ENCODE data around the gene ZNF683. TPM values are rescaled to one million over a fixed set of nuclear protein-coding genes. Genes with fewer than 3 reads are reported as not detected.

Gene ZNF683
- total RNA-seq, 1 donor from 2014 or later: not detected

DNA sequence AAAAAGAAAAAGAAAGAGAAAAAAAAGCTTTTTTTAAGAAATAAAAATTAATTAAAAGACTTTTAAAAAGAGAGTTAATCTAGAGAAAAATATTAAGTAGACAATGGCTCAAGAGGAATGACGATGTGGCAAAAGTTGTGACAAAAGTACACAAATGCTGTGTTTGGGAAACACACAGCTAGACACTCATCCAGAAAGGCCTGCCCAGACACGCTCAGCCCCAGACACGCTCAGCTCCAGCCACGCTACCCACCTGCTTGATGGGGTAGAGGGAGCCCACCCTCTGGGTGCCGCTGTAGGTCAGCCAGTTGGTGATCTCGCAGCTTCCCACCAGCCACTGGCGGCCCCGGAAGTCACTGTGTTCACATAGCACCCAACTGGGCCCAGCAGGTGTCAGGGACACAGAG lies 44.6 kb downstream of the ZNF683 start:
- peaks cover 3% of the 10 kb centered on the region for H3K36me3 Mint-ChIP-seq
- no peaks in the 10 kb centered on the region for H3K4me1 Mint-ChIP-seq (ENCODE audit: unreplicated experiment)
- no peaks in the 10 kb centered on the region for H3K9me3 Mint-ChIP-seq
- no peak overlapping the region for H3K4me3 Mint-ChIP-seq
- no peaks in the 10 kb centered on the region for H3K27me3 Mint-ChIP-seq
- H3K27ac Mint-ChIP-seq: no peak overlapping the region
- no peak for DNase-seq (ENCODE audit: extremely low spot score, unreplicated experiment)
- TF ChIP-seq, protein P1, sequence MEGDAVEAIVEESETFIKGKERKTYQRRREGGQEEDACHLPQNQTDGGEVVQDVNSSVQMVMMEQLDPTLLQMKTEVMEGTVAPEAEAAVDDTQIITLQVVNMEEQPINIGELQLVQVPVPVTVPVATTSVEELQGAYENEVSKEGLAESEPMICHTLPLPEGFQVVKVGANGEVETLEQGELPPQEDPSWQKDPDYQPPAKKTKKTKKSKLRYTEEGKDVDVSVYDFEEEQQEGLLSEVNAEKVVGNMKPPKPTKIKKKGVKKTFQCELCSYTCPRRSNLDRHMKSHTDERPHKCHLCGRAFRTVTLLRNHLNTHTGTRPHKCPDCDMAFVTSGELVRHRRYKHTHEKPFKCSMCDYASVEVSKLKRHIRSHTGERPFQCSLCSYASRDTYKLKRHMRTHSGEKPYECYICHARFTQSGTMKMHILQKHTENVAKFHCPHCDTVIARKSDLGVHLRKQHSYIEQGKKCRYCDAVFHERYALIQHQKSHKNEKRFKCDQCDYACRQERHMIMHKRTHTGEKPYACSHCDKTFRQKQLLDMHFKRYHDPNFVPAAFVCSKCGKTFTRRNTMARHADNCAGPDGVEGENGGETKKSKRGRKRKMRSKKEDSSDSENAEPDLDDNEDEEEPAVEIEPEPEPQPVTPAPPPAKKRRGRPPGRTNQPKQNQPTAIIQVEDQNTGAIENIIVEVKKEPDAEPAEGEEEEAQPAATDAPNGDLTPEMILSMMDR (conservative IDR thresholded peaks at IDR 0.05): no peak

DNA sequence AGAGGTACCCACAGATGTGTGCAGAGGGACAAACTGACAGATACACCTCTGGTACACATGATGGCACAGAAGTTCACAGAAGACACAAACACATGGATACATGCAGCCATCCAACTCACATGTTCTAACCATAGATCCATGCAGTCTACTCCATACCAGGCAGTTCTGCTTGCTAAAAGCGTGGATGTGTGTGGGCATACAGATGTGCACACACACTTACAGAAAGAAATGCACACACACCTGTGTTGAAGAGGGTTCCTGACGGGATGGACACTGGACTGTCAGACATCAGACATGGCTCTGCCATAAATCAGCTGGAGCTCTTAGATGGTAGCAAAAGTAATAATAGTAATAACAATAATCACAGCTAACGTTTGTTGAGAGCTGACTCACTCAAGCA lies 48.0 kb downstream of the ZNF683 start:
- Mint-ChIP-seq H3K4me3 (no peak overlapping the region), H3K36me3 (peaks cover 3% of the 10 kb centered on the region), H3K9me3 (no peaks in the 10 kb centered on the region), H3K27ac (no peak overlapping the region), H3K4me1 (ENCODE audit: unreplicated experiment) (peaks cover 6% of the 10 kb centered on the region), H3K27me3 (peaks cover 3% of the 10 kb centered on the region)
- TF ChIP-seq, protein P1 (conservative IDR thresholded peaks at IDR 0.05): no peak
- DNase-seq (ENCODE audit: extremely low spot score, unreplicated experiment): no peak

DNA sequence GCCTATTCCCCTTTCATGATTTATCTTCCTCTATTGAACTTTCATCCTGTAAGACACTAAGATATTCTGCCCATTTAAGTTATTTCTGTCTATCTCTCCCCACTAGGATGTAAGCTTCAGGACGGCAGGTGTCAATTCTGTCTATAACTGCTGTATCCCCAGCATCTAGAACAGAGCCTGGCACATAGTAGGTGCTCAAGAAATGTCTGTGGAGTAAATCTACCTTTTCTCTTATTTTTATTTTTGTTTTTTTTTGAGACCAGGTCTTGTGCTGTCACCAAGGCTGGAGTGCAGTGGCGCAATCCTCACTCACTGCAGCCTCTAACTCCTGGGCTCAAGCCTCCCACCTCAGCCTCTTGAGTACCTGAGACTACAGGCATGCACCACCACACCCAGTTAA lies 49.2 kb downstream of the ZNF683 start:
- peaks cover 7% of the 10 kb centered on the region for H3K4me1 Mint-ChIP-seq (ENCODE audit: unreplicated experiment)
- H3K4me3 Mint-ChIP-seq: no peak overlapping the region
- DNase-seq (ENCODE audit: extremely low spot score, unreplicated experiment): no peak
- no peaks in the 10 kb centered on the region for H3K9me3 Mint-ChIP-seq
- H3K27ac Mint-ChIP-seq: no peak overlapping the region
- peaks cover 3% of the 10 kb centered on the region for H3K36me3 Mint-ChIP-seq
- peaks cover 3% of the 10 kb centered on the region for H3K27me3 Mint-ChIP-seq
- TF ChIP-seq, protein P1 (conservative IDR thresholded peaks at IDR 0.05): no peak

DNA sequence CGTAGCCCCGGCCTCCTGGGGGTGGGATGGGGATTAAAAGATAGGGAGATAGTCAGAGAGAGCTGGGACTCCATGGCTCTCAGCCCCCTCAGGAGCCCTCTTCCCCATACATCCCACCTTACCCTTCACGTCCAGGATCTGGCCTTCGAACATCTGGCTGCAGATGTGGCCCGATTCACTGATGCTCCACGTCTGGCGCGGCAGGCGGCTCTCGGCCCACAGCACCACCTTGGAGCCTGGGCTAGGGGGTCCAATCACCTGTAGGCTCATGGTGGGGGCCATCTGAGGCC lies 50.6 kb downstream of the ZNF683 start:
- no peak overlapping the region for H3K4me3 Mint-ChIP-seq
- no peak overlapping the region for H3K27ac Mint-ChIP-seq
- peaks cover 3% of the 10 kb centered on the region for H3K36me3 Mint-ChIP-seq
- TF ChIP-seq, protein P1 (conservative IDR thresholded peaks at IDR 0.05): no peak
- peaks cover 21% of the 10 kb centered on the region for H3K4me1 Mint-ChIP-seq (ENCODE audit: unreplicated experiment)
- peaks cover 3% of the 10 kb centered on the region for H3K27me3 Mint-ChIP-seq
- no peak for DNase-seq (ENCODE audit: extremely low spot score, unreplicated experiment)
- H3K9me3 Mint-ChIP-seq: no peaks in the 10 kb centered on the region

DNA sequence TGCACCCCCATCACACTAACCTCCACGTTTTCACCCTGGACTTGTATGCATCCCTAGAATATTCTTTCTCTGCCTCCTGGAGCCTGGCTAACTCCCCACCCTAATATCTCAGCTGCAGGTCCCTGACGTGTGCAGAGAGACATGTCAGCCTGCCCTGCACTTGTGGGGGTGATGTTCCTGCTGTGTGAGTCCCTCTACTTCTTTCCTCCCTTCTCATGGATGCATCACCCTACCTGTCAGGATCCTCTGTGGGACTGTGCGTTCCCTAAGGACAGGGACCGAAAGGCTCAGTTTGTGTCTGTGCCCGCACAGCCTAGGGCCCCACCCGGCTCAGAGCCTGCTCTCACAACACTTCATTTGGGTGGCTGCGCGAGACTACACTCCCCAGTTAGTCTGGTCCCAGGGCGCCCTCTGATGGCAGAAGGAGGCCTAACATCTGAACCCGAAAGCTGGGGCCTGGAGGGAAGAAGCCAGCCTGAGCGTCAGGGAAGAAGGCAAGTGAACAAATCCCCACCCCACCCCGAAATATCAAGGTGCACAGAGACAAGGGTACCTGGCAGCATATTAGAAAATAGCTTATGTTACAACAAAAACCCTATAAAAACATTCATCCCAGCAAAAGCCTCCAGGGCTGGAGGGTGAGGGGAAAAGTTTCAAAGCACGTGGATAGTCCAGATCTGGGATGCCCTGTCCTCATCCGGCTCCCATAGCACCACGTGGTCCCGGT lies 51.1 kb downstream of the ZNF683 start:
- Mint-ChIP-seq H3K27ac (peak overlapping the region; percentile 16), H3K9me3 (no peaks in the 10 kb centered on the region), H3K4me1 (ENCODE audit: unreplicated experiment) (peaks cover 21% of the 10 kb centered on the region), H3K4me3 (peak overlapping the region; percentile 26), H3K36me3 (peaks cover 3% of the 10 kb centered on the region), H3K27me3 (peaks cover 3% of the 10 kb centered on the region)
- peak; percentile 93 for DNase-seq (ENCODE audit: extremely low spot score, unreplicated experiment)
- TF ChIP-seq, protein P1 (conservative IDR thresholded peaks at IDR 0.05): peak; percentile 92

Measured in type B pancreatic cell (in vitro differentiated cells).